HG03521 (cell line): ENCODE data around the gene DHH.
"Not testable (repeated sequence)": the region's sequence is repeated elsewhere in the genome, so short reads cannot be mapped to it uniquely, and the experiment has no call there.

Experiments used
- ATAC-seq: cut with Tn5 transposase; IDR thresholded peaks from one replicate; pipeline ENCODE4 v1.9.1; 2021; ENCODE audit warnings: mild to moderate bottlenecking, moderate library complexity; ENCODE audit not compliant: unreplicated experiment

The DHH gene

DNA sequence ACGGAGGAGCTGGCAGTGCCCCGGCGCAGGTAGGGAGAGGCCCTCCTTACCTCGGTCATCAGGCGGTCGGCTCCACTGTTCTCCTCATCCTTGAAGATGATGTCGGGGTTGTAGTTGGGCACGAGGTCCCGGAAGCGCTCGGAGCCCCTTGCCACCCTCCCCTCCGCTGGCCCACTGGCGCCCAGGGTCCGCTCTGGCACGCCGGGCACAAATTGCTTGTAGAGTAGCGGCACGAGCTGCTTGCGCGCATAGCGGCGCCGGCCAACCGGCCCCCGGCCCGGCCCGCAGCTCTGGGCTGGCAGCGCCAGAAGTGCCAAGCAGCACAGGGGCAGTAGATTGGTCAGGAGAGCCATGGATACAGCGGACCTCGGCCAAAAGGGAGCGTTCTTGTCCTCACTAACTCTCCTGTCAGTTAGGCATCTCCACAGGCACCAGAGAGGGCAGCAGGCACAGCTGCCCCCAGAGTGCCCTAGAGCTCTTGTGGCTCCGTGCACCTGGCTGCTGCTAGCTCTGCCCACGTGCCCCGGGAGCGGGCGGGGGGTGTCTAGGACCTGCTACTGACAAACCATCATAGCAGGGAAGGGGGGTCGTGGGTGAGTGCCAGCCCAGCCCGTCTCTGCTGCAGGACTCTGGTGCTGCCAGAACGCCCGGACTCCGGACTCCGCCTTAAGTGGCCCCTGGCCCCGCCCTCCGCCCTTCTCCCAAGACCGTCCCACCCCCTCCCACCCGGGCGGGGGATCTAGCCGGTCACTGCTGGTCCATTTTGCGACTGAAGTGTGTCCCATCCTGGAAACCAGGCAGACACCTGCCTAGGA is at the start of gene DHH:
Gene DHH, minus strand, starts transcription at position 642 of the 815 bp plus-strand sequence. Its CDS starts 289 bp downstream, at position 353.
- no peak for ATAC-seq

DNA sequence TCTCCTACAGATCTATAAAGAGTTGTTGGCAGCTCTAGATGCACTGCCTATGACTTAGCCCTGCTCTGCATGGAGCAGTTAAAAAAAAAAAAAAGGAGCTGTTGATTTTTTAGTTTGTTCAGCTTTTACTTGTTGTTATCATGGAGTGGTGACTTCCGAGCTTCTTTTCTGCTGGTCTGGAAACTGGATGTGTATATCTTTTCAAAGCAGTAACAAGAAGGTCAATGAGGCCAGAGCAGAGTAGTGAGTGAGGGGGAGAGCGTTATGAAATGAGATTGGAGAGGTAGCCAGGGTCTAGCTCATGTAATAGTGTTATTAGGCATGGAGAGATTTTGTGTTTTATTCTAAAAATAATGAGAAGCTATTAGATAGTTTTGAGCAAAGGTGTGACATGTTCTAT is 49.8 kb upstream of the DHH start:
- ATAC-seq: no peak

DNA sequence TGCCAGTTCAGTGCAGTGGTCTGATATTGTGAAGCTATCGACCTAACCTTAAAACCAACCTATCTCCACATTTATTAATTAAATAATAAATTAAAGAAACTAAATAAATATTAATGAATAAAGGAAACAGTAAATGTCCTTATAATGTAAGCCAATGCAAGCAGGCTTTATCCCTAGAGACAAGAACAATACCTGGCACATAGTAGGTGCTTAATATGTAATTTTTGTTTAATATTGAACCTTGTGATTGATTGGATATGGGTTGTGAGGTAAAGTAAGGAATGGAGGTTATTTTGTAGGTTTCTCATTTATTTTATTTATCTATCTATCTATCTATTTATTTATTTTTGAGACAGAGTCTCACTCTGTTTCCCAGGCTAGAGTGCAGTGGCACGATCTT is 44.4 kb upstream of the DHH start:
- ATAC-seq: no peak

DNA sequence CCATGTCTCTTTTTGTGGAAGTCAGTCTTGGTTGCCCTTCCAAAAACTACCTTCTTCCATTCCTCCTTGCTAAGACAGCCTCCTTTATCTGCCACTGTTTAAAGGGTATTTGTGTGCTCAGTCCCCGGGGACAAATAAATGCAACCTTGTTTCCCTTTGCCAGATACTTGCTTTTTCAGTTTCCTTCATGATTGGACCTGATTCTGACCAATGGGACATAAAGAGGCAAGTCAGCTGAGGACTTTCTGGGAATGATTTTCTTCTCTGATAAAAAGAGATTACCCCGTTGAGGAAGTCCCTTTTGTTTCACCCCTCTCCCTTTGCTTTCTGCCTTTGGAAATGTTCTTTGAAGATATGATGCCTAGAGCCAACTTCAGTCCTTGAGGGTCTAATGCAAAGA is 44.0 kb upstream of the DHH start:
- ATAC-seq: no peak

DNA sequence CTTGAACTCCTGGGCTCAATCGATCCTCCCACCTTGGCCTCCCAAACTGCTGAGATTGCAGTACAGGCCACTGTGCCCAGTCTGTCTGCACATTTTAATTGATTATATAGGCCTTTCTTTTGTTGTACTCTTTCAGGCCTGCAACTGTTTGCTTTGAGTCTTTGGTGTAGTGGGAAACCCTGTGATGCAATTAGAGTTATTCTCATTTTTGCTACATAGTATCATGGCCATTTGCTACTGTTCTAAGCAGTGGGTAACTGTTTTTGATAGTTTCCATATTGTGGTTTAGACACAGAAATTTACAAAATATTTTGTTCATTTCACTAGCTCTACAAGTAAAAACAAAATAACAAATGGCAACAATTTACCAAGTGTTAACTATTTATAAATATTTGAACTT is 42.9 kb upstream of the DHH start:
- no peak for ATAC-seq

DNA sequence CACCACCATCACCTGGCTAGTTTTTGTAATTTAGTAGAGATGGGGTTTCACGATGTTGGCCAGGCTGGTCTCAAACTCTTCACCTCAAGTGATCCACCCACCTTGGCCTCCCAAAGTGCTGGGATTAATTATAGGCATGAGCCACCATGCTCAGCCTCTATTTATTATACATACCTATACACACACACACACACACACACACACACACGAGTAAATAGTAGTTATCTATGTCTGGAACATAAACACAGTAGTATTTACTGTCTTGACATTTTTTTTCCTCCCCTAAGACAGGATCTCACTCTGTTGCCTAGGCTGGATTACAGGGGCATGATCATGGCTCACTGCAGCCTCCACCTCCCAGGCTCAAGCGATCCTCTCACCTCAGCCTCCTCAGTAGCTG is 42.4 kb upstream of the DHH start:
- ATAC-seq: not testable (repeated sequence)

DNA sequence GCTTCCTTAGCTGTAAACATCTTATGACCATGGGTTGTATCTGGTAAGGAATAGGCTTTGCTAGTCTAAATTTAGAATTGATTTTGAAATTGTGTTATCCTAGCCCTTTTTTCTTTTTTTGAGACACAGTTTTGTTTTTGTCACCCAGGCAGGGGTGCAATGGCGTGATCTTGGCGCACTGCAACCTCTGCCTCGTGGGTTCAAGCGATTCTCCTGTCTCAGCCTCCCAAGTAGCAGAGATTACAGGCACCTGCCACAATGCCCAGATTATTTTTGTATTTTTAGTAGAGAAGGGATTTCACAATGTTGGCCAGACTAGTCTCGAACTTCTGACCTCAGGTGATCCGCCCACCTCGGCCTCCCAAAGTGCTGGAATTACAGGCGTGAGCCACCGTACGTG is 39.0 kb upstream of the DHH start:
- ATAC-seq: no peak

DNA sequence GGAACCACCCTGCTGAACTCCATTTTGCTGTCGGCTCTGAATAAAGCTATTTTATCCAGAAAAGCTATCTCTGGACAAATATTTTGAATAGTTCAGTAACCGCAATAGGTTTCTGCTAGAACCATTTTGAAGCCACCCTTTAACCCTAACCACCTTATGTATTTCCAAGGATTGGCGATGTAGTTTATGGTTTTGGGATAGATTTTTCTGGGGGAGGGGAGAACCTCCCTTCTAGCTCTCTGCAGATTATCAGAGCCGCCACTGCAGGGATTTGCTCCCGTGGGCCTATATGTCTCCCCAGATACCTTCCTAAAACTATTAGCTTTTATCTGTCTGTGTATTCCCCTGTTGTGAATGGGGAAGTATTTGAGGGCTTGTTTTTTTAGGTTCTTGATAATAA is 38.4 kb upstream of the DHH start:
- no peak for ATAC-seq

DNA sequence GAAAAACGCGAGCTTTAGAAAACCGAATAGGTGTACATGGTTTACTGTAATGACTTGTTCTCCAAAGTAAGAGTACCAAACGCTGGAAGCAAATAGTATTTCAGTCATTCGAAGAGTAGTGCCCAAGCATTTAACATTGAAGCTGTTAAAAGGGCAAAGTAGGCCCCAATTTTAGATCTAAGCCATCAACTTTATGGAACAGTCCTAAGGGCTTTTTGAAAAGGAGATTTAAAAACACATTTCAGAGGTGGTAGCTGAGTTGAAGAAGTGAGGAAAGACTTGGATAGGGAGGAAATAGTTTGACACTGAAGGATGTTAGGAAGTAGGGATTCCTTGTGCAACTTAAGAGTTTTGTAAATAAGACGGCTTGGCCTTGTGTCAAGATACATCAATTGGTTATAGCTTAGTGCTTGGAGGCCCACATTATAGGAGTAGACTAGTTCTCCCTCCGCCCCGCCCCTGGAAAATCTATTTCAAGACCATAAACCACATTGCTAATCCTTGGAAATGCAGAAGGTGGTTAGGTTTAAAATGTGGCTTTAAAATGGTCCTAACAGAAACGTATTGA is 37.4 kb upstream of the DHH start:
- no peak for ATAC-seq

DNA sequence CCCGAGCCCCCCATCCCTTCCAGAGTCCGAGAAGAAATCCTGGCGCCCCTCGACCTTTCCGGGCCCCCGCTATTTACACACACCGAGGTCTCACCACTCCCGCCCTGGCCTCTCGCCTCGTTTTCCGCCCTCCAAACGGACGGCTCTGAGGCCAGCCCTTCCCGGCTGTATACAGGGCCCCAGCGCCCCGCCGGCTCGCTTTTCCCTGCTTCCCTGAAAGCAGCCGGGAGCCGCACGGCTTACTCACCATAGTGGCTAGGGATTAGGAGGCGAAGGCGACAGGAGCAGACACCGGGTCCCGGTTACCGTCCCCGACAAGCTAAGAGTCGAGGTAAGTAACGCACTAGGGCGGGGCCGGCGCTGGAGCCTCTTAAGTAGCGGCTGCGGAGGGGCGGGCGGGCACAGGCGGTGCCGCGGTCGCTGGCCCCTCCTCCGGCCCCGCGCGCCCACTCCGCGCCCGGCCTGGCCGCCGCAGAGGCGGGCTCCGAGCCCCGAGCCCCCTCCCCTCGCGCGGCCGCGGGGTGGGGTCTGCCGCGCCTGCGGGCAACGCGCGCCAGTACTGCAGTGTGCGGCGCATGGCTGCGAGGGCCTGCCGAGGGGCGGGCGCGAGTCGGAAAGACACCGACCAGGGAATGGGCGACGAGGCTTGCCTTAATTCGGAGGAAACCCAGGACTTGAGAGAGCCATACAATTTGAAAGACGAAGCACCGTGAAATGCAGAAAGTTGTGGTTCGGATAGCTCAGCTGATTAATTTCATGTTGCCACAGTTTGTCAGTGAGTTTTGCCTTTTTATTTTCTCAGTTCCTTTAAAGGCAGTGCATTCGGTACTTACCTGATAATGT is 36.7 kb upstream of the DHH start, which contains the start of gene TUBA1B:
Gene TUBA1B, minus strand, starts transcription at position 345 of the 843 bp plus-strand sequence. Its CDS starts 95 bp downstream, at position 250.
- peak; percentile 69 for ATAC-seq

DNA sequence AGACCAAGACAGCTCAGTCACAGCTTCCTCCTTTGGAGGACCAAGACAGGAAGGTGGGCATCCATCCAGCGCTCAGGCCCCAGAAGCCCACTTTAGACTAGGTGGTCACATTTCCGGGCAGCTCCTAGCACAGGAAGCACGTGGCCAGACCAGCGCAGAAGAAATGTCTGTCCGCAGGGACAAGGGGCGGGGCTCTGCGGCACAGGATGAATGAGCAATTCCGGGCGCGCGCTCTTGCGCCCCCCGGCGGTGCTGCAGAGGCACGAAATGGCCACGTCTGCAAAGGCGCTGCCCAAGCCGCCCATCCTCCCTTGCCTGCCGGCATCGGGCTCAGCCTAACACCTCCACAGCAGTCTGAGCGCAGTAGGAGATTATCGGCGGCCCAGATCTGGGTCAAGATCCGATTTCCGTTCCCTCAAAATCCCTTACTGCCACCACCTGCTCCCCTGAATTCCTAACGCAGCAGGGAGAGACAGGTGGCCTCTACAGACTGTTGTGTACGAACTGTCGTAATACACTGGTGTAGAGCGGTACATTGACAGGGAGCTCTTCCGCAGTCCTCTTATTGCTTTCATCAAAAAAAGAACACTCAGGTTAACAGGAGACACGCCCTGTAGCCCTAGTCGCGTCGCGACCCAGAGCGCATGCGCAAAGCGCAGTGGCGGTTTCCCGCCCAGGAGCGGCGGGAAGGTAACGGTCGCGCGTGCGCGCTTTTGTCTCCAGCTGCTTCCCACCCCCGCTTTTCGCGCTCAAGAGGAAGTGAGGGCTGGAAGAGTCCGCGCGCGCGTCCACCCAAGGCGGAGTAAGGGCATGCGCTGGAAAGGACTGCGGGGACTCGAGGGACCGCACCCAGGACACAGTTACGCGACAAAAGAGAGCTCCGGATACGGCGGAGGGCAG is 35.8 kb upstream of the DHH start:
- ATAC-seq: peak; percentile 46

DNA sequence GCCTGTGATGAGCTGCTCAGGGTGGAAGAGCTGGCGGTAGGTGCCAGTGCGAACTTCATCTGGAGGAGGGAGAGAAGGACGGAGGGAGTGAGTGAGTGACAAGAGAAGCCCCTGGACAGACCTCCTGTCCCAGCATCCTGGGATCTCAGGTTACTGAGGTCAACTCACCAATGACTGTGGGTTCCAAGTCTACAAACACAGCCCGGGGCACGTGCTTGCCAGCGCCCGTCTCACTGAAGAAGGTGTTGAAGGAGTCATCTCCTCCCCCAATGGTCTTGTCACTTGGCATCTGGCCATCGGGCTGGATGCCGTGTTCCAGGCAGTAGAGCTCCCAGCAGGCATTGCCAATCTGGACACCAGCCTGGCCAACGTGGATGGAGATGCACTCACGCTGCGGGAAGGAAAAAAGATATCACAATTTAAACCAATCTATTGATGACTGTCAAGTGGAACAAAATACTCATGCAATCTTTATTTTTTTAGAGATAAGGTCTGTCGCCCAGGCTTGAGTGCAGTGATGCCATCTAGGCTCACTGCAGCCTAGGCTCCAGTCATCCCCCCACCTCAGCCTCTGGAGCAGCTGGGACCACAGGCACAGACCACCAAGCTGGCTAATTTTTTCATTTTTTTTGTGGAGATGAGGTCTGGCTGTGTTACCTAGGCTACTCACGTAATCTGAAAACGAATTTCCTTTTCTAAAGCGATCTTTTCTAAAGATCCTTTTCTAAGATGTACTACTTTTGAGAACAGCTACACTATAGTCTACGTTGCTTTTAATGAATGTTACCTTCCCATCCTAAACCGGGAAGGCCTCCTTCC is 34.9 kb upstream of the DHH start:
- no peak for ATAC-seq

DNA sequence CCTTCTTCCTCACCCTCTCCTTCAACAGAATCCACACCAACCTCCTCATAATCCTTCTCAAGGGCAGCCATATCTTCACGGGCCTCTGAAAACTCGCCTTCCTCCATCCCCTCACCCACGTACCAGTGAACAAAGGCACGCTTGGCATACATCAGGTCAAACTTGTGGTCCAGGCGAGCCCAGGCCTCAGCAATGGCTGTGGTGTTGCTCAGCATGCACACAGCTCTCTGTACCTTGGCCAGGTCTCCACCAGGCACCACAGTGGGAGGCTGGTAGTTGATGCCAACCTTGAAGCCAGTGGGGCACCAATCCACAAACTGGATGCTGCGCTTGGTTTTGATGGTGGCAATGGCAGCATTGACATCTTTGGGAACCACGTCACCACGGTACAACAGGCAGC is 33.4 kb upstream of the DHH start:
- ATAC-seq: not testable (repeated sequence)

DNA sequence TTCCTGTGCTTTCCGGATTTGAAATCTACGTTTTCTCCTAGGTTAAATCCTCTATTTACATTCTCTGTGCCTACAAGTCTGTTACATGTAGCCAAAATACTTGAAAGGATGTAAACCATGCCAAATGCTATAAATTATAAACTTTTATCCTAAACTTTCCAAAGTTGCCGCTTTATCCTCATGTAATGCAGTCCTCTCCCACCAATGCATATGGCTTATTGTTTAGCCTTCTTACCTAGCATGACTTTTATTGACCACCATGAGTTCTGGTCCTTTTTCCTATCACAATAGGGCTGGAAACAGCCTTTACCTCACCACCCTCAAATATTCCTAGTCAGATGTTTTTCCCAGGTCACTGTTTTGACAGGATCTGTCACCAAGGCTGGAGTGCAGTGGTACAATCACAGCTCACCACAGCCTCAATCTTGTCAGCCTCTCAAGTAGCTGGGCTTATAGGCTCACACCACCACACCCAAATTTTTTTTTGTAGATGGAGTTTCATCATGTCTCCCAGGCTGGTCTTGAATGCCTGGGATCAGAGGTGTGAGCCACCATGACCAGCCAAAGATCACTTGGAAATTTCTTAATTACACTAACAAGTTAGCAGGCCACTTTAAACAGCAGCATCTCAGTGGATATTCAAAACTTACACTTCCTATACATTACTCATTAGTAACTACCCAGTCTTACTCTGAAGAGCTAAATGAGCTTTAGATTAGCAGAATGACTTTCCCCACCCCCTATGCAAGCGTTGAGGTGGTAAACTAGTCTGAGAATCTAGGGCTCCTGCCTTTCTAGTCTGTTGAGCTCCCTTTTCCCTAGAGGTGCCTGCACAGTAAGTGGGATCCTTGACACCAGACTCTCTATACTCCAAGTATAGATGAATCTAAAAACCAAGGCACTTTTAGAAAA is 32.5 kb upstream of the DHH start:
- no peak for ATAC-seq

DNA sequence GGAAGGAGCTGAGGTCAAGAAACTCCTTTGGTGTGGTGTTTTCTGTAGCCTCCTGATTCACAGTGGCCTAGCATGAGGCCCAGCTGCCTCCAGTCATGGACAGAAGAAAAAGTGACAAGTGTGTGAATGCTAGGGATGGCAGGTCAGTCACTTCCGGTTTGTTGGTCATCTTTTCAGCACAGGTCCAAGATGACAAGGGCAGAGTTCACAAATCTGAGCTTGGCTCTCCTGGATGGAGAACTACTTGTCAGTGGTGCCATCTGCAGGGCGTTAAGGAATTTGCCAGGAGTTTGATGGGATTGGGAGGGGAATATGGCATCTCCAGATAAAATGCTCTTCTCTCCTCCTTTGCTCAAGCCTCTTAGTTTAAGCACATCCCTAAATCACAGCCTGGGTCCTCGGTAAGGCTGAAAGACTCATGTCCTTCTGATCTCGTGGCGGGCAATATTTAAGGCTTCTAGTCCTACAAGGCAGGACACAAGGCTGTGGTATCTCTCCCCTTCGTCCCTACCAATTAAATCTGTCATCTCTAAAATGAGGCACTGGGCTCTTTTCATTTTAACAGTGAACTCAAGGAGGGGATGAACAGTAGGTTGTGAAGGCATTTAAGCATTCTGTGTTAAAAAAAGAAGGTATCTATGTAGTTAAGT is 26.6 kb upstream of the DHH start:
- ATAC-seq: no peak

DNA sequence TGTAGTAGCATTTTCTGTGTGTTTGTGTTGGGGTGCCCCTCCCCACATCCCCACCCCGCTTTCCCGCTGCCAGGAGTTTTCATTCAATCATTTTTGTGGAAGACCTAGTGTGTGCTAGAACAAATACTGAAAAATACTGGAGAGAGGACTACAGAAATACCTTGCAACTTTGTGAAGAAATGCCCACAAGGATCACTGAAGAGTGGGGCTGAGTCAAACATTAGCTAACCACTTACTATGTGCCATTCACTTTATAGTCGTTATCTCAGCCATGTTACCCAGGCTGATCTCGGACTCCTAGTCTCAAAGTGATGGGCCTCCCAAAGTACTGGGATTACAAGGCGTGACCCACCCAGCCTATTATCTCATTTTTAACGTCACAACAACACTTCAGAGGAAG is 16.6 kb upstream of the DHH start:
- no peak for ATAC-seq

DNA sequence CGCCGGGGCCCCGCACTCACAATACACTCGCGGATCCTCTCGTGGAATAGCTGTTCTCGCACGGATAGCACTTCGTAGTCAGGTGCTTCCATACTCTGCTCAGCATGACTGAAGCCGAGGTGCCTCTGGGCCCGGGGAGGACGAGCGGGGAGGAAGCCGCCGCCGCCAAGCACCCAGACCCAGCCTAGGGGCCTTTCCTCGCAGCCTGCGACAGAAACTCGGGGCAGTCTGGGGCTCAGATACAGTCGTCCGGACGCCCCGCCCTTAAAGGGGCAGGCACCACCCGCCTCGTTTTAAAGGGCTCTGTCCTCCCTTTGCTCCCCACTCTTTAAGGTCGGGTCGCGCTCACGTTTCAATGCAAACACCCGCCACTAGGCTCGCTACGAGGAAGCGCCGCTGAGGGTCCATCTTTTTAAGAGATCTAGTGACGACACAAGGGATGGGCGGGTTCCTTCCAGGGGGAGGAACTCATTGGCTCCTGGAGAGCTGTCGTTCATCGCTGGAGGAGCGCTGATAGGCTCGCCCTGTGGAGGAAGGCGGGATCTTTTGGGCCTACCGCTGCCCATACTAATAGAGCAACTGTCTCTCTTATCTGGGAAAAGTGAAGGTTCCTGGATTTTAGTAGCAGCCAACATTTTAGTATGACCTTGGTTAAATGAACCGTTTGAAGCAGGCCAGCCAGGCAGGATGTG is 16.0 kb upstream of the DHH start, which contains the start of gene LMBR1L:
Gene LMBR1L, minus strand, starts transcription at position 384 of the 692 bp plus-strand sequence. Its CDS starts 292 bp downstream, at position 92.
- peak; percentile 97 for ATAC-seq
